Posterior cingulate gyrus (tissue), 11 donors: ENCODE data around the gene TRAPPC8.
"Not testable (repeated sequence)": the region's sequence is repeated elsewhere in the genome, so short reads cannot be mapped to it uniquely, and the experiment has no call there.

Experiments used
- DNase-seq, 10 donors: peaks; one replicate each; pipeline versions ENCODE4 v3.0.0 to v3.0.0-alpha.2; 2020 to 2021; ENCODE audit warnings: mixed read lengths in 3 of 10
- intact Hi-C: fragments of 100-400 bp; cut with DNase I; formaldehyde crosslinking; loops from one replicate; pipeline ENCODE4 v1.15.1; 2023

The TRAPPC8 gene

GRCh38 chr18:31943878-31944816 is 1.2 kb upstream of the TRAPPC8 start:
- no peak for DNase-seq
- intact Hi-C loops, result loop anchor here (2.0 kb wide), 1 partner anchor 149 kb away; no protein-coding TSS in a partner anchor

- intact Hi-C loops, result loop anchor here (2.0 kb wide), 1 partner anchor 150 kb away; no protein-coding TSS in a partner anchor
- peak in 6 of 10 donors; percentile 18 to 87 (median 61) for DNase-seq
Measured at GRCh38 chr18:31942291-31942998, 483 bp downstream of the TRAPPC8 start.

DNA sequence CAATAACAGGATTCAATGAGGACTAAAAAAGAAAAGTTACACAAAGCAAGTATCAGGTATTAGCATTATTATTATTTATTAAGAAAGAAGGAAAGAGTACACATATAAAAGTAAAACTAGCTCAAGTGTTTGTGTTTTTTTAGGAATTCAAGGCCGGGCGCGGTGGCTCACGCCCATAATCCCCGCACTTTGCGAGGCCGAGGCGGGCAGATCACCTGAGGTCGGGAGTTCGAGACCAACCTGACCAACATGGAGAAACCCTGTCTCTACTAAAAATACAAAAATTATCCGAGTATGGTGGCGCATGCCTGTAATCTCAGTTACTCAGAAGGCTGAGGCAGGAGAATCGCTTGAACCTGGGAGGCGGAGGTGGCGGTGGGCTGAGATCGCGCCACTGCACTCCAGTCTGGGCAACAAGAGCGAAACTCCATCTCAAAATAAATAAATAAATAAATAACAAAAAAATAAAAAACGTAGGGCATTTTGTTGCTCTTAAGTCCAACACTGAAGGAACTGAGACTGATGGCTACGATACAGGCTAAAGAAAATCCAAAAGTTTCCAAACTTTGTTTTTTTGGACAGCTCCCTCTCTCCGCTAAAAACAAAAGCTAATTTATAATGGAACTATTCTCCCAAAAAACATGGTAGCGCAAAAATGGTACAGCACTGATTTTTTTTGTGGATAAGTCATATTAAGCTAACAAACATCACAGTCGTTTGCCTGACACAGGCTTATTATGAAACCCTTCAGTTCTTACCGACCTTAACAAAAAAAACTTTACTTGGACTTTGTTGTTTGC is 1.7 kb downstream of the TRAPPC8 start:
- DNase-seq, result no peak
- intact Hi-C loops, result no loop called here

GRCh38 chr18:31934773-31935172 is 8.2 kb downstream of the TRAPPC8 start:
- DNase-seq, intact Hi-C loops: not testable (repeated sequence)

GRCh38 chr18:31931886-31932240 is 11.1 kb downstream of the TRAPPC8 start:
- intact Hi-C loops, result no loop called here
- DNase-seq, result no peak

DNA sequence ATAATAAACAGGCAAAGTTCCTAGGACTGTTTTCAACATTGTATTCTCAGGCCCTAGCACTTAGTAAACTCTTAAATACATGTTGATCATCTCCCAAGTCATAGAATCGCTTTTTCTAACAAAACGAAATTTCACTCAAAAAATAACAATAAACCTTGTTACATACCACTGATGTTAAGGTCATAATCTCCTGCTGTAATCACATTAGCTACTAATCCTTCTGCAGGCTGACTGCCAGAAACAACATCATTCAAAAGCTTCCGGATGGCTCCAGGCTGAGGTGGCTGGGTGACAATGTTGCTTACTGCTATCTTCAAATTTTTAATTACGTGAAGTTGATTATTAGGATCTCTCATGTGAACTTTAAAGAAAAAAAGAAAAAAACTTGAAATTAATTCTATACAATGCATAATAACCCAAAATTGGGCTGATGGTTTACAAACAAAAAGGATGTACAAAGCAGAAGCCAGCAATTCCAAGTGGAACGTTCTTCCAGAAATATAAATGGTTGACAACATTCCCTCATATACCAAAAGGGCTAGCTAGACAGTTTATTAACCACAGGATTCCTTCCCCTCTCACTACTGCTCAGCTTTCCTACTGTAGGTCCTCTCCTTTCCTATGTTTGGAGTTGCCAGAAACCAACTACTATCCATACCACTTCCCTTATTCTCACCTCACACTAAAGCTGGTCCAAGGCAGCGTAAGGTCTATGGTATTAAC is 11.6 kb downstream of the TRAPPC8 start:
- no peak for DNase-seq
- intact Hi-C loops, result no loop called here

DNA sequence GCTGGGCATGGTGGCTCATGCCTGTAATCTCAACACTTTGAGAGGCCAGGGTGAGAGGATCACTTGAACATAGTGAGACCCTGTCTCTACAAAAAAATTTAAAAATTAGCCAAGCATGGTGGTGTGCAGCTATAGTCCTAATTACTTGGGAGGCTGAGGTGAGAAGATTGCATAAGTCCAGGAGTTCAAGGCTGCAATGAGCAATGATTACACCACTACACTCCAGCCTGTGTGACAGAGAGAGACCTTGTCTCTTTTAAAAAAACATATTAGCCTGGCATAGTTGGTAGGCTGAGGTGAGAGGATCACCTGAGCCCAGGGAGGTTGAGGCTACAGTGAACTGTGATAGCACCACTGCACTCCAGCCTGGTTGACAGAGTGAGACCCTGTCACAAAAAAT is 13.7 kb downstream of the TRAPPC8 start:
- intact Hi-C loops, result no loop called here
- no peak for DNase-seq

GRCh38 chr18:31926988-31927387 is 15.9 kb downstream of the TRAPPC8 start:
- intact Hi-C loops, DNase-seq: not testable (repeated sequence)

GRCh38 chr18:31920277-31920676 is 22.7 kb downstream of the TRAPPC8 start:
- intact Hi-C loops, result no loop called here

DNA sequence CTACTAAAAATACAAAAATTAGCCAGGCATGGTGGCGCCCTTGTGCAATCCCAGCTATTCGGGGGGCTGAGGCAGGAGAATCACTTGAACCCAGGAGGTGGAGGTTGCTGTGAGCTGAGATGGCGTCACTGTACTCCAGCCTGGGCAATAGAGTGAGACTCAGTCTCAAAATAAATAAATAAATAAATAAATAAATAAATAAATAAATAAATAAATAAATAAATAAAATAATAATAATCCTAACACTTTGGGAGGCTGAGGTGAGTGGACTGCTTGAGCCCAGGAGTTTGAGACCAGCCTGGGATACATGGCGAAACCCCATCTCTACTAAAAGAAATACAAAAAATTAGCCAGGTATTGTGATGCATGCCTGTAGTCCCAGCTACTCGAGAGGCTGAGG is 23.6 kb downstream of the TRAPPC8 start:
- intact Hi-C loops, DNase-seq: not testable (repeated sequence)

More at GRCh38 chr18:31920277-31920676, 22.7 kb downstream of the TRAPPC8 start:
- DNase-seq, result no peak

DNA sequence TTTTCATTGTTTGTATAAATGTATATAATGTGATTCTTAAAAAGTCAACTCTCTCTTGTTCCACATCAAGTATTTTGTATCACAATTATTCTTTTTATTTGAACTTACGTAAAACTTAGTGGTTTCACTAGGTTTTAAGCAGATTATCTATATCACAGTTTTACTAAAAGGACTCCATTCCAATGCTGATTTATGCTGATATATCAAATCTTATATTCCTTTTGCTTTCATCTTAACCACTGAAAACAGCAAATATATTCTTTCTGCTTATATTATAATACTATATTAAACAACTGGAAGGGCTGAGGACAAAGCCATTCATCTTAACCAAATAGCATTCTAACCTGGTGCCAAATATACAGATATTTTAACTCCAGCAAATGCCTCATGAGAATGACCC is 24.2 kb downstream of the TRAPPC8 start:
- DNase-seq, result no peak
- intact Hi-C loops, result no loop called here

GRCh38 chr18:31901063-31901462 is 41.9 kb downstream of the TRAPPC8 start:
- DNase-seq, result no peak
- intact Hi-C loops, result no loop called here

DNA sequence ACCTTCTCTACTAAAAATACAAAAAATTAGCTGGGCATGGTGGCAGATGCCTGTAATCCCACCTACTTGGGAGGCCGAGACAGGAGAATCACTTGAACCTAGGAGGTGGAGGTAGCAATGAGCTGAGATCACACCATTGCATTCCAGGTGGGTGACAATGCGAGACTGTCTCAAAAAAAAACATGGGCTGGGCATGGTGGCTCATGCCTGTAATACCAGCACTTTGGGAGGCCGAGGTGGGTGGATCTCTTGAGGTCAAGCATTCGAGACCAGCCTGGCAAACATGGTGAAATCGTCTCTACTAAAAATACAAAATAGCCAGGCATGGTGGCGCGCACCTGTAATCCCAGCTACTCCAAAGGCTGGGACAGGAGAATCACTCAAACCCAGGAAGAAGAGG is 43.2 kb downstream of the TRAPPC8 start:
- DNase-seq, intact Hi-C loops: not testable (repeated sequence)

DNA sequence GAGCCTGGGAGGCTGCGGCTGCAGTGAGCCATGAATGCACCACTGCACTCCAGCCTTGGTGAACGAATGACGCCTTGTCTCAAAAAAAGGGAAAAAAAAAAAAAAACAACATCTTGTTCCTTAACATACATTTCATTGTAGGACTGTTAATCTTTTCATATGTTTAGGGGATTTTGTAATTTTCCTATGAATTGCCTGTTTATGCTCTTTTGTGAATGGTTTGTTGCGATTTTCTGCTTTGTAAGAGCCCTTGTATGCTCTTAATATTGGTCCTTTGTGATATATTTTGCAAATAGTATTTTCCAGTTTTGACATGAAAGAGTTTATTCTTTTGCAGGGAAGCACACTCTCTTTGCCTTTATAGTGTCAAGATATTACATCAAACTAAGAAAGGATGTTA is 50.0 kb downstream of the TRAPPC8 start:
- intact Hi-C loops, result no loop called here
- no peak for DNase-seq

GRCh38 chr18:31891566-31891965 is 51.4 kb downstream of the TRAPPC8 start:
- intact Hi-C loops, result no loop called here
- DNase-seq, result no peak

DNA sequence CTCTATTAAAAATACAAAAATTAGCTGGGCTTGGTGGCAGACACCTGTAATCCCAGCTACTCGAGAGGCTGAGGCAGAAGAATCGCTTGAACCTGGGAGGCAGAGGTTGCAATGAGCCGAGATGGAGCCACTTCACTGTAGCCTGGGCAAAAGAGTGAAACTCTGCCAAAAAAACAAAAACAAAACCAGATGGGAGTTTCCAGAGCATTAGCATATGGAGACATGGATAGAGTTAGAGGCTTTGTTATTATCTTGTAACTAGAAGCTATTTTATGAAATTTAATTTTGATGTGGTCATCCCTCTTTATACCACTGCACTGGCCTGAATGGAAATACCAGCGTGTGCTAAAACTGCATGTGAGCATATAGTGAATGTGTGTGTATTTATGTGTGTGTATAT is 58.9 kb downstream of the TRAPPC8 start:
- intact Hi-C loops, result no loop called here

GRCh38 chr18:31880186-31880898 is 62.6 kb downstream of the TRAPPC8 start:
- intact Hi-C loops, result no loop called here
- DNase-seq, result no peak

More for the DNA sequence above, 58.9 kb downstream of the TRAPPC8 start:
- no peak for DNase-seq

DNA sequence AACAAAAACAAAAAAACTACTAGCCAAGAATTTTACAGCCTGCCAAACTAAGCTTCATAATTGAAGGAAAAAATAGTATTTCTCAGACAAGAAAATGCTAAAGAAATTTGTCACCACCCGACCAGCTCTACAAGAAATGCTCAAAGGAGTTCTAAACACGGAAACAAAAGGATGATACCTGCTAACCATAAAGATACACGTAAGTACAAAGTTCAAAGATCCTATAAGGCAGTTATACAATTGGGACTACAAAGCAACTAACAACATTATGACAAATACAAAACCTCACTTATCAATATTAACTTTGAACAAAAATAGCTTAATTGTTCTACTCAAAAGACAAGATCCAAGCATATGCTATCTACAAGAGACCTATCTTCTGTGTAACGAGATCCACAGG is 64.6 kb downstream of the TRAPPC8 start:
- intact Hi-C loops, result no loop called here
- no peak for DNase-seq

GRCh38 chr18:31877900-31878299 is 65.0 kb downstream of the TRAPPC8 start:
- intact Hi-C loops, result no loop called here
- DNase-seq, result peak in 1 of 10 donors; percentile 66
